ENCODE data around the gene HAP1. TPM values are rescaled to one million over a fixed set of nuclear protein-coding genes. Genes with fewer than 3 reads are reported as not detected.

The HAP1 gene
- total and polyA plus RNA-seq, 8 donors, result 0.31 to 0.85 (median 0.49) TPM; not detected in 4

GRCh38 chr17:41734949-41735313 lies 488 bp upstream of the HAP1 start:
- Histone ChIP-seq H3K4me3 (peak overlapping the region; percentile 28 to 58 (median 42)), H3K4me1 (peaks cover 15 to 28% (median 22%) of the 10 kb centered on the region in 4 donors), H3K27me3 (peaks cover 17 to 80% (median 54%) of the 10 kb centered on the region in 3 donors), H3K36me3 (no peaks in the 10 kb centered on the region), H3K9me3 (no peaks in the 10 kb centered on the region), H3K27ac (no peak overlapping the region)
- TF ChIP-seq CTCF (IDR thresholded peaks at IDR 0.05) (no peak), POLR2AphosphoS5 (IDR thresholded peaks at IDR 0.05) (no peak)
- WGBS, 5 donors, result 4 to 7% (median 5%) methylated on average over 17 to 23 of the region's 23 CpGs
- intact Hi-C loops (cut with DNase I; ENCODE audit: low total_unique reads), result loop anchor here (5.0 kb wide), 1 partner anchor 67 kb away; no protein-coding TSS in a partner anchor
- DNase-seq, result peak in 1 of 2 donors; percentile 44

- TF ChIP-seq CTCF (IDR thresholded peaks at IDR 0.05), result no peak
- no peak for TF ChIP-seq EP300 (IDR thresholded peaks at IDR 0.05)
- no peak for TF ChIP-seq POLR2A (IDR thresholded peaks at IDR 0.05)
- no peak for TF ChIP-seq POLR2AphosphoS5 (IDR thresholded peaks at IDR 0.05)
- Histone ChIP-seq H3K27ac (no peak overlapping the region), H3K4me1 (peaks cover 15 to 27% (median 22%) of the 10 kb centered on the region in 4 donors), H3K9me3 (no peaks in the 10 kb centered on the region), H3K4me3 (peak overlapping the region; percentile 28 to 58 (median 42)), H3K36me3 (no peaks in the 10 kb centered on the region), H3K27me3 (peaks cover 17 to 80% (median 54%) of the 10 kb centered on the region in 3 donors)
- DNase-seq, result no peak
- intact Hi-C loops (cut with DNase I; ENCODE audit: low total_unique reads), result no loop called here
- WGBS, 5 donors, result 9 to 22% (median 11%) methylated on average over 9 to 40 of the region's 40 CpGs
Measured at GRCh38 chr17:41733348-41734138, 900 bp downstream of the HAP1 start.

- TF ChIP-seq EP300 (IDR thresholded peaks at IDR 0.05), result no peak
- no peak for TF ChIP-seq POLR2AphosphoS5 (IDR thresholded peaks at IDR 0.05)
- no peak for TF ChIP-seq POLR2A (IDR thresholded peaks at IDR 0.05)
- TF ChIP-seq CTCF (IDR thresholded peaks at IDR 0.05), result no peak
- Histone ChIP-seq H3K36me3 (no peaks in the 10 kb centered on the region), H3K27ac (no peak overlapping the region), H3K4me3 (no peak overlapping the region), H3K9me3 (no peaks in the 10 kb centered on the region), H3K27me3 (peaks cover 17 to 79% (median 48%) of the 10 kb centered on the region in 3 donors), H3K4me1 (peaks cover 15 to 22% (median 19%) of the 10 kb centered on the region in 4 donors)
- DNase-seq, result no peak
- WGBS, 5 donors, result 42 to 57% (median 48%) methylated on average over 3 of the region's 3 CpGs
- intact Hi-C loops (cut with DNase I; ENCODE audit: low total_unique reads), result no loop called here
Measured at GRCh38 chr17:41731836-41732235, 2.6 kb downstream of the HAP1 start.

- Histone ChIP-seq H3K27me3 (peaks cover 17 to 65% (median 36%) of the 10 kb centered on the region in 3 donors), H3K9me3 (no peaks in the 10 kb centered on the region), H3K4me3 (no peak overlapping the region), H3K36me3 (no peaks in the 10 kb centered on the region), H3K27ac (no peak overlapping the region), H3K4me1 (peaks cover 15 to 22% (median 19%) of the 10 kb centered on the region in 4 donors)
- DNase-seq, result no peak
- 34 to 53% (median 50%) methylated on average over 4 of the region's 4 CpGs for WGBS, 5 donors
- TF ChIP-seq POLR2A (IDR thresholded peaks at IDR 0.05) (no peak), POLR2AphosphoS5 (IDR thresholded peaks at IDR 0.05) (no peak), EP300 (IDR thresholded peaks at IDR 0.05) (no peak), CTCF (IDR thresholded peaks at IDR 0.05) (no peak)
- intact Hi-C loops (cut with DNase I; ENCODE audit: low total_unique reads), result no loop called here
Measured at GRCh38 chr17:41730479-41730878, 4.0 kb downstream of the HAP1 start.

Measured in stomach (tissue), 9 donors.